Stimulated activated CD4-positive, alpha-beta T cell treated with anti-CD3 and anti-CD28 coated beads, Interleukin-4, amount 100 ng/mL, for 48 hours (primary cell): ENCODE measurements around the gene ZNF486.
A peak's percentile ranks its signal among the peaks of the same experiment; 100 is the strongest.
"Not testable (repeated sequence)": the region's sequence is repeated elsewhere in the genome, so short reads cannot be mapped to it uniquely, and the experiment has no call there.

Experiments
- DNase-seq, 2 donors: peaks; one replicate each; pipeline ENCODE4 v3.0.0-alpha.2; 2020; ENCODE audit warnings: low read depth in 2 of 2

Gene ZNF486

DNA sequence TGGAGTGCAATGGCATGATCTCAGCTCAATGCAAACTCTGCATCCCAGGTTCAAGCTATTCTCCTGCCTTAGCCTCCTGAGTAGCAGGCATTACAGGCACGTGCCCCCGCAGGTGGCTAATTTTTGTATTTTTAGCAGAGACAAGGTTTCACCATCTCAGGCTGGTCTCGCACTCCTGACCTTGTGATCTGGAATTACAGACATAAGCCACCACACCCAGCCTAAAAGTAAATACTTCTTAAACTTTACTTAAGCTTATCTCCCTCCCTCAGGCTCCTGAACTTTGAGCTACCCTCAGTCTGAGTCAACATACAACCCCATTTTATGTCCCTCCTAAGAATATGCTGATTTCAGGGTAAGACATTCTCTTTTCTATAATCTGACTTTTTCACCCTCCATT lies 66.1 kb downstream of the ZNF486 start:
- no peak for DNase-seq

GRCh38 chr19:20235156-20235555 lies 68.1 kb downstream of the ZNF486 start:
- no peak for DNase-seq

GRCh38 chr19:20237773-20238623 lies 71.0 kb downstream of the ZNF486 start:
- DNase-seq: peak; percentile 83

GRCh38 chr19:20243629-20244028 lies 76.6 kb downstream of the ZNF486 start:
- no peak for DNase-seq

- DNase-seq: no peak
Observed at GRCh38 chr19:20244356-20244755, 77.3 kb downstream of the ZNF486 start.

DNA sequence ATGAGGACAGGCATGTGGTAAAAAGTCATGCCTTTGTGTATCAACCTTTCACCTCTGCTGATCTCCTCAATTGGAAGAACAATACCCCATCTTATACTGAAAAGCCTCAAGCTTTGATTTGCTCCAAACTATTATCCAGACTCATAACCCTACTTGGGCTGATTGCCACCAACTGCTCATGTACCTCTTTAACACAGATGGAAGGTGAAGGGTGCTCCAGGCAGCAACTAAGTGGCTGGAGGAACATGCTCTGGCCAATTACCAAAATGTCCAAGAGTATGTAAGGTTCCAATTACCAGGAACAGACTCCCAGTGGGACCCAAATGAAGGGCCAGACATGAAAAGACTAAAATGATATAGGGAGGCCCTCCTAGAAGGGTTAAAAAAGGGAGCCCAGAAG lies 78.3 kb downstream of the ZNF486 start:
- DNase-seq: no peak

GRCh38 chr19:20247016-20247683 lies 80.1 kb downstream of the ZNF486 start:
- peak; percentile 4 to 16 for DNase-seq

- not testable (repeated sequence) for DNase-seq
Observed at GRCh38 chr19:20248258-20248657, 81.2 kb downstream of the ZNF486 start.
